ENCODE results near the gene NXPH1.
"Not testable (repeated sequence)": the region's sequence is repeated elsewhere in the genome, so short reads cannot be mapped to it uniquely, and the experiment has no call there.

Gene NXPH1

DNA sequence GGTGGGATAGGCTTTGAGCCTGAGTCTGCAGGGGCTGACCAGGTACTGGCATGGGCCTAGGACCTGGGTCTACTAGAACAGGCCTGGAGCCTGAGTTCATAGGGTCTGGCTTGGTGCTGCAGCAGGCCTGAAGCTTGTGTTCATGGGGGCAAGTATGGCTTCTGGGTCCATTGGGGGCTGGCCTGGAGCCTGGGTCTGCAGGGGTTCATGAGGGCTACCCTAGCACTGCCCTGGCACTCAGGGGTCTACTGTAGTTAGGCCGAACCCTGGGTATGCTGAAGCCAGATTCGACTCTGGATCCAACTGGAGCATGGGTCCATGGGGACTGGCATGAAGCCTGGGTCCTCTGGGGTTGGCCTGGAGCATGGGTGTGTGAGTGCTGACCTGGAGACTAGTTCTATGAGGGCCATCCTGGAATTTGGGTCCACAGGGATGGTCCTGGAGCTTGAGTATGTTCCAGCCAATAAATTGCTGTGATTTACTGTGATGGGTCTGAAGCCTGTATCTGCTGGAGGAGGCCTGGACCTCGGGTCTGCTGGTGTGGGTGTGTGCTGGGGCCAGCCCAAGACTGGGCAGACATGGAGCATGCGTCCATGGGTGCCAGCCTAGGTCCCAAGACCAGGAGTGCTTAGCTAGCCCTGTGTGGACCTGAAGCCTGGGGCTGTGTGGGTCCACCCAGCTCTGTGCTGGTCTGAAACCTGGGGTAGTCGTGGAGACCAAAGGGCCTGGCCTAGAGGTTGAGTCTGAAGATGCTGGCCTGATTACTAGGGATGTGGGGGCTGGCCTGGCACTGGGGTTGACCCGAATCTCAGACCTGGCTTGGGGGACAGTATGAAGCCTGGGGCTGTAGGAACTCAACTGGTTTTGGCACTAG, 235.5 kb downstream of the NXPH1 start:
- intact Hi-C loops (cut with DNase I), result no loop called here

DNA sequence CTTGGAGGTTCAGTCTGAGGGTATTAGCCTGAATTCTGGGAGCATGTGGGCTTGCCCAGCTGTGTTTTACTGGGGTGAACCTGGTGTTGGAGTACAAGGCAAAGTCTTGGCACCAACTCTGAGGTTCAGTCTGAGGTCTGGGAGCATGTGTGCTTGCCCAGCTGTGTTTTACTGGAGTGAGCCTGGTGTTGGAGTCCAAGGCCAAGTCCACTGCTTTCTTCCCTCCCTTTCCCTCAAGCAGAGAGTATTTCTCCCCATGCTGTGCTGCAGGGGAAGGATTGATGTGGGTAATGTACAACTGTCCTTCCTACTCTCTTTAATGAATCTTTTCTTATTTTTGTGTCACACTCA, 236.1 kb downstream of the NXPH1 start:
- intact Hi-C loops (cut with DNase I), result no loop called here

More for the DNA sequence above, 235.5 kb downstream of the NXPH1 start:
- peak in 1 of 10 donors; percentile 26 for DNase-seq

DNA sequence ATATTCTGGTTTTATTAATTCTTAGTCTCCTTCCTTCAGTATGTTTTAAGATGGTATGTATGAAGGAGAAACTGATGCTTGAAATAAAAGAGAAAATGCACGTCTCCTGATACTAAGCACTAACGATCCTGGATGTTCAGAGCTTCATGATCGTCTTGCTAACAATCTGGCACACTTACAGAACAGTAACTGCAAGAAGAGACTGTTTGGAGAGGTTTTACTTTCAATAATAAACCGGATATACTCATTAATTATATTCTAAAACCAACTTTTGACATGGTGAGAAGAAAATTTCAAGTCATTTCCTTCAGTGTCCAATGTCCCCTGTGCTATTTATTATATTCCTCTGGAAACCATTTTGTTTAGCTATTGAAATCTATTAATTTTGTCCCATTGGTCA, 251.0 kb downstream of the NXPH1 start:
- DNase-seq, result no peak
- intact Hi-C loops (cut with DNase I), result no loop called here

More for the DNA sequence above, 236.1 kb downstream of the NXPH1 start:
- no peak for DNase-seq

- no peak for DNase-seq
- intact Hi-C loops (cut with DNase I), result no loop called here
Measured at GRCh38 chr7:8699875-8700624, 266.6 kb downstream of the NXPH1 start.

DNA sequence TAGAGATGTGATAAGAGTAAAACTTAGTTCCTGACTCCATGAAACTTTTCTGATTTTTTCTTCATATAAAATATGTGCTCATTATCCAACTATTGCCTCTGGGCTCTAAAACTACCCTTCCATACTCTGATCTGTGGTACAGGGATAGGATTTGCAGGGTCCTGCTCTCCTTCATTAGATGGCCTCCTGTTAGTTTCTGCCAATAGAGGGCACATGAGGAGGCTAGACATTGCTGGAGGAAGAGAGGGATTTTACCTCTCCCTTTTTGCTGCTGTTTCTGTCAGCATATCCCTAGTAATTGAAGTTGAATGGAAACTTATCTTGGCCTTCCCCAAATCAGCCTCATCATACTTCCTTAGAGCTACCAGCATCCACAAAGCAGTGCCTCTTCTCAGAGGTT, 269.4 kb downstream of the NXPH1 start:
- intact Hi-C loops (cut with DNase I), result no loop called here

GRCh38 chr7:8710124-8710523, 276.7 kb downstream of the NXPH1 start:
- no peak for DNase-seq
- intact Hi-C loops (cut with DNase I), result loop anchor here (10.0 kb wide), 1 partner anchor 1195 kb away; no protein-coding TSS in a partner anchor

More for the DNA sequence above, 269.4 kb downstream of the NXPH1 start:
- DNase-seq, result no peak

GRCh38 chr7:8714791-8715190, 281.4 kb downstream of the NXPH1 start:
- DNase-seq, result no peak

GRCh38 chr7:8719102-8719501, 285.7 kb downstream of the NXPH1 start:
- DNase-seq, result no peak

More at GRCh38 chr7:8714791-8715190, 281.4 kb downstream of the NXPH1 start:
- intact Hi-C loops (cut with DNase I), result loop anchor here (10.0 kb wide), 1 partner anchor 1200 kb away; no protein-coding TSS in a partner anchor

DNA sequence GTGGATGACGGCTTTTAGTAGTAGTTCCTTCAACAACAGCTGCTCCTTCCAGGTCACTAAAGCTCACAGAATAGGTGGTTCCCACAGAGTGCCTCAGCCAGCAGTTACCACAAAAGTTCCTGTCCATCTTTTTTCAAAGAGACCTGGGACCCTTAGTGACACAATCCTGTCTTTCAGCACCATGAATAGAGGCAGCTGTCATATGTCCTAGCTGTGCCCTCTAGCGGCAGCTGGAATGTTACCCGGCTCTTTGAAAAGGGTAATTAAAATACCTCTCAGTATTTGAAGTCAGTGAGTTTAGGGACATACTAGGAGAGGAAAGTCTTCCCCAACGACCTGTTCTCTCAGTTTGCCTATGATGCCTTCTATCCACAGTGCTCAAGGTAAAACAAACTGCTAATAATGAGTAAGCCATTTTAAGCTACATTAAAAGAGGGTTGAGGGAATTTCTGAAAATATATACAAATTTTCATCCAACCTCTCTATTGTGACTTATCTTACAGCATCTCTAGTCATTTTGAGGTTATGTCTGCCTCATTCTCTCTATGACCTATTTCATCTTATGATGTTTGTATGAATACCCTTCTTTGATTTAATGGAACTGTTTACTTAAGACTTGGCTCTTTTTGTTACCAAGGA, 290.8 kb downstream of the NXPH1 start:
- DNase-seq, result peak in 6 of 10 donors; percentile 22 to 85 (median 53)
- intact Hi-C loops (cut with DNase I), result no loop called here

More at GRCh38 chr7:8719102-8719501, 285.7 kb downstream of the NXPH1 start:
- intact Hi-C loops (cut with DNase I), result loop anchor here (10.0 kb wide), 1 partner anchor 1204 kb away; no protein-coding TSS in a partner anchor

- peak in 3 of 10 donors; percentile 39 to 78 (median 62) for DNase-seq
- intact Hi-C loops (cut with DNase I), result not testable (repeated sequence)
Measured at GRCh38 chr7:8731756-8732155, 298.3 kb downstream of the NXPH1 start.

DNA sequence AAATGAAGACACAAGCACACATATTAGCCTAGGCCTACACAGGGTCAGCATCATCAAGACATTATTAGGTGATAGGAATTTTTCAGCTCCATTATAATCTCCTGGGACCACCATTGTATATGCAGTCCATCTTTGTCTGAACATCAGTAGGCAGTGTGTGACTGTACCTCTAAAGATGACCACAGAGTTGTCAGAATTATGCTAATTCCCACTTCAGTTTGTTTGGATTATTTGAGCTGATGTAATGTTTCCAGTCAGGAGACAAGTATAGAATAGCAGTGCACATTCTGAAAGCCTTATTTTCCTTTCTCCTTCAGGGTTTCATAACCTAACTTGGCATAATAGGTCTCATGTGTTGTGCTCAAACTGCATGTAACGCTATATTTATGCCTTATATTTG, 306.4 kb downstream of the NXPH1 start:
- no peak for DNase-seq
- intact Hi-C loops (cut with DNase I), result no loop called here

DNA sequence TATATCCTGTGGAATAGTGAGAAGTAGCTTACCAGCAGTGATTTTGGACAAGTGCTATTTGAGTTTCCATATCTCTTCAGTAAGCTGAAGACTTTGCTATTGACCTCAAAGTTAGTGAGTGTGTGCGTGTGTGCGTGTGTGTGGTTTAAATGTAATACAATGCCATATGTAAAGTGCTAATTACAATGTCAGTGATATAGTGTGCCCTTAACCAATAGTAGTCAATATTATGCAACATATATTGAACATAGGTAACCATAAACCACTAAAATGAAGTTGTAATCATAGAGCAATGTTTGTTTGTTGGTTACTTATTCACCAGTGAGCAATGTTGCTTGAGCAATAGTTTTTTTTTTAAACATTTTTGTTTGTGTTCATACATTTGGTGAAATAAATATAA, 309.4 kb downstream of the NXPH1 start:
- DNase-seq, result no peak
- intact Hi-C loops (cut with DNase I), result no loop called here

GRCh38 chr7:8747338-8747737, 313.9 kb downstream of the NXPH1 start:
- intact Hi-C loops (cut with DNase I), result no loop called here
- no peak for DNase-seq

- intact Hi-C loops (cut with DNase I), result no loop called here
- DNase-seq, result no peak
Measured at GRCh38 chr7:8751557-8752231, 318.3 kb downstream of the NXPH1 start.

- no peak for DNase-seq
Measured at GRCh38 chr7:8753355-8753754, 319.9 kb downstream of the NXPH1 start.

GRCh38 chr7:8761731-8762130, 328.3 kb downstream of the NXPH1 start:
- no peak for DNase-seq
- intact Hi-C loops (cut with DNase I), result no loop called here

More at GRCh38 chr7:8753355-8753754, 319.9 kb downstream of the NXPH1 start:
- intact Hi-C loops (cut with DNase I), result no loop called here

GRCh38 chr7:8762803-8763202, 329.4 kb downstream of the NXPH1 start:
- intact Hi-C loops (cut with DNase I), result no loop called here
- no peak for DNase-seq

DNA sequence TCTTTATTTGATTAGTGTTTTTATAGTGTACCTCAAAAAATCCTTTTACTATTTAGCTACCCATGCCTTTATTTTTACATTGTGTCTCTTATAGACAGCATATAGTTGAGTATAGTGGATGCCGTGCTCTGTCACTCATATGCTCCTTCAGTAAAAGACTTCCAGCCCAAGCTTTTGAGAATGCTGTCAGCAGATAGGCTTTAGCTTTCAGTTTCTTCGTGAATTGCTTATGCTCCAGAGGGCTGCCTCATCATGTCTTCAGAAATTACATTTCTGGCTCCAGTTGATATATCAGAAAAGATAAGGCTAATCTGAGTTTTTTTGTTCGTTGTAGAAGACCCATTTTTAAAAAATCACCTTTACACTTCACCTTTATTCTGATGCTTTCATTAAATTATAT, 332.0 kb downstream of the NXPH1 start:
- intact Hi-C loops (cut with DNase I), result no loop called here
- DNase-seq, result no peak

GRCh38 chr7:8773518-8773917, 340.1 kb downstream of the NXPH1 start:
- intact Hi-C loops (cut with DNase I), result no loop called here
- no peak for DNase-seq

- intact Hi-C loops (cut with DNase I), result no loop called here
- DNase-seq, result no peak
Measured at GRCh38 chr7:8778459-8778858, 345.1 kb downstream of the NXPH1 start.
